Esophagus (tissue), 2 donors: ENCODE results near the gene ACR. TPM values are rescaled to one million over a fixed set of nuclear protein-coding genes. Genes with fewer than 3 reads are reported as not detected.
"Not testable (repeated sequence)": the region's sequence is repeated elsewhere in the genome, so short reads cannot be mapped to it uniquely, and the experiment has no call there.

Experiments used
- H3K27ac ChIP-seq, 2 donors: one replicate each; pipeline ENCODE4 v1.5.1; 2013; ENCODE audit warnings: low read depth in 2 of 2, mild to moderate bottlenecking in 2 of 2, inconsistent platforms in 1 of 2, low read length in 1 of 2, moderate library complexity in 1 of 2
- H3K27me3 ChIP-seq, 2 donors: one replicate each; pipeline ENCODE4 v1.6.1; 2013; ENCODE audit warnings: low read length in 2 of 2, control low read depth in 1 of 2, mild to moderate bottlenecking in 1 of 2; ENCODE audit not compliant: insufficient read depth in 2 of 2, control insufficient read depth in 1 of 2
- H3K36me3 ChIP-seq, 2 donors: one replicate each; pipeline ENCODE4 v1.6.1; 2013; ENCODE audit warnings: low read length in 1 of 2; ENCODE audit not compliant: control insufficient read depth in 2 of 2, insufficient read depth in 2 of 2
- H3K4me1 ChIP-seq, 2 donors: one replicate each; pipeline ENCODE4 v1.6.1; 2013; ENCODE audit warnings: low read length in 1 of 2; ENCODE audit not compliant: control insufficient read depth in 2 of 2, insufficient read depth in 2 of 2
- H3K4me3 ChIP-seq, 2 donors: one replicate each; pipeline ENCODE4 v1.5.1; 2013; ENCODE audit warnings: low read length in 2 of 2, mild to moderate bottlenecking in 2 of 2, low read depth in 1 of 2, moderate library complexity in 1 of 2
- H3K9me3 ChIP-seq, 2 donors: one replicate each; pipeline ENCODE4 v1.6.1; 2013; ENCODE audit warnings: mild to moderate bottlenecking in 2 of 2, low read depth in 1 of 2, low read length in 1 of 2, moderate library complexity in 1 of 2; ENCODE audit not compliant: control insufficient read depth in 2 of 2, insufficient read depth in 1 of 2
- WGBS, 2 donors: extraction: QIAGEN DNeasy Blood & Tissue Kit; methylation state at CpG; one replicate each; pipeline ENCODE4 v1.1.7; 2013; 5-methylcytosine and 5-hydroxymethylcytosine counted together
- polyA plus RNA-seq, 2 donors: library from polyadenylated mRNA; stranded (reverse); fragments of 200-250 nt; gene quantifications; one replicate each; pipeline ENCODE4 v1.2.3, GENCODE V29; 2013
- donor health status: healthy with polysubstance abuse.
- donor health status: Bipolar disorder and iron deficiency.

The ACR gene
- polyA plus RNA-seq, 2 donors = 0.14 to 0.20 TPM

DNA sequence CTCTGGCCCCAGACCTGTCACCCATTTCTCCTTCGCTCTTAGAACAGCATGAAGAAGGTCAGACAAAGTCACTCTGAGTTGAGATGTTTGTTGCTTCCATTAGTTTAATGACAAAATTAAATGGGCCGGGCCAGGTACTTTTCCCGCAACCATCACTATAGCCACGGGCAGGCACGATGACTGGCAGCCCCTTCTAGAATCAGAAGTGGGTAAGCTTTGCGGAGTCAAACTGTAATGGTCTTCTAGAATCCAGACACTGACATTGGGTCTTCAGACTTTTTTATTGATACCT lies 2.3 kb upstream of the ACR start:
- H3K4me3 ChIP-seq = no peak overlapping the region
- H3K27me3 ChIP-seq = no peaks in the 10 kb centered on the region
- no peaks in the 10 kb centered on the region for H3K36me3 ChIP-seq
- no peak overlapping the region for H3K27ac ChIP-seq
- WGBS, 2 donors = 77 to 80% methylated on average over 6 of the region's 6 CpGs
- H3K4me1 ChIP-seq = peaks cover 0 to under 1% of the 10 kb centered on the region in 2 donors
- H3K9me3 ChIP-seq = no peaks in the 10 kb centered on the region

DNA sequence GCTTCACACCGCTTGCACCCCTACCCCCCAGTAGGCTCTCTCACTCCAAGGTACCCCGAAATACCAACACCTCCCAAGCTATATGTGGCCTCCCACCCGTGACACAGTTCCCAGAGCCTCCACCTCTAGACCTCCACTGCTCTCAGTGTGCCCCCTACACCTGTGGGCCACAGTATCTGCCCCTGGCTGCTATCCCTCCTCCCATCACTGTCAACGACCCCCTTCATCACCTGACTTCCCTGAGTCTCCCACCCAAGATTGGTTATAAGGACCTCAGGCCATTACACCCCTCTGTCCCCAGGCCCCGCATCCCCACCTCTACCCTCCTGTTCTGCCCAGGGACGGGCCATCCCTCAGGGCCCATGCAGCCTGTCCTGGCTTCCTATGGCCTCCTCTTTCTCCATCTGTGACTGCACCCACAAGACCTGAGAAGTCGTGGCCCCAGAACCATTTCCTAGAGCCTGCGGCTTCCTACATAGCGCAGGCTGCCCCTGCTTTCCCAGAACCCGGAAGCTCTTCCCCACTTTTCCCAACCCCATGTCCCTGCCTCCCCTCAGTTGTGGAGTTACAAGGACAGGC lies 734 bp downstream of the ACR start:
- Histone ChIP-seq H3K9me3 (no peaks in the 10 kb centered on the region), H3K27me3 (no peaks in the 10 kb centered on the region), H3K36me3 (no peaks in the 10 kb centered on the region), H3K4me3 (no peak overlapping the region), H3K4me1 (no peaks in the 10 kb centered on the region), H3K27ac (no peak overlapping the region)
- WGBS, 2 donors = 80 to 85% methylated on average over 10 of the region's 10 CpGs

DNA sequence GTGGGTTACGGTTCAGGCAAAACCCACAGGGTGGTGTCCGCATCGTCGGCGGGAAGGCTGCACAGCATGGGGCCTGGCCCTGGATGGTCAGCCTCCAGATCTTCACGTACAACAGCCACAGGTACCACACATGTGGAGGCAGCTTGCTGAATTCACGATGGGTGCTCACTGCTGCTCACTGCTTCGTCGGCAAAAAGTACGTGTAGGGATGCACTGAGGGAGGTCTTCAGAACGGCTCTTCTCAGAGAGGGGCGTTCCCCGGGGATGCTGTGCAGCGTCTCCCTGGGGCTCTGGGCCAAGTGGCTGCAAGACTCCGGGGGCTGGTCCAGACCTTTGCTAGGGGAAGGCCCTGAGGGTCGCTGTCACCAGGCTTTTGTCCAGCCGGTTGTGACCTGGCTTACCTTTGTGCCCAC lies 1.3 kb downstream of the ACR start:
- Histone ChIP-seq H3K4me1 (no peaks in the 10 kb centered on the region), H3K27ac (no peak overlapping the region), H3K9me3 (no peaks in the 10 kb centered on the region), H3K36me3 (no peaks in the 10 kb centered on the region), H3K27me3 (no peaks in the 10 kb centered on the region), H3K4me3 (no peak overlapping the region)
- 81 to 82% methylated on average over 17 of the region's 17 CpGs for WGBS, 2 donors

DNA sequence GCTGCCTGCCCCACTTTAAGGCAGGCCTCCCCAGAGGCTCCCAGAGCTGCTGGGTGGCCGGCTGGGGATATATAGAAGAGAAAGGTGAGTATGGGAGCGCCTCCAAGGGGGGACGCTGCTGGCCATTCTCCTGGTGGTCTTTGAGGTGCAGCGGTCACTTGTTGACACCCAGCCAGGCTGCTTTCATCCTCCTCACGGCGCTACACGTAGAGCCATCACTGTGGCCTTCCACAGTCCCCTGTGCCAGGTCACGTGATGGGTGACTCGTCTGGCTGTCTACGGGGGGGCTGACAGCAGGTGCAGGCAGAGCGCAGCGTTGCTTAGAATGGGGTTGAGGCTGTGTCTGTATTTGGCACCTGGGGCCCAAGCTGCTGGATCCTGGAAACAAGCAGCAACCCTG lies 1.9 kb downstream of the ACR start:
- Histone ChIP-seq H3K4me1 (no peaks in the 10 kb centered on the region), H3K36me3 (no peaks in the 10 kb centered on the region), H3K4me3 (no peak overlapping the region), H3K27me3 (no peaks in the 10 kb centered on the region), H3K9me3 (no peaks in the 10 kb centered on the region), H3K27ac (no peak overlapping the region)
- 78 to 79% methylated on average over 12 of the region's 12 CpGs for WGBS, 2 donors

DNA sequence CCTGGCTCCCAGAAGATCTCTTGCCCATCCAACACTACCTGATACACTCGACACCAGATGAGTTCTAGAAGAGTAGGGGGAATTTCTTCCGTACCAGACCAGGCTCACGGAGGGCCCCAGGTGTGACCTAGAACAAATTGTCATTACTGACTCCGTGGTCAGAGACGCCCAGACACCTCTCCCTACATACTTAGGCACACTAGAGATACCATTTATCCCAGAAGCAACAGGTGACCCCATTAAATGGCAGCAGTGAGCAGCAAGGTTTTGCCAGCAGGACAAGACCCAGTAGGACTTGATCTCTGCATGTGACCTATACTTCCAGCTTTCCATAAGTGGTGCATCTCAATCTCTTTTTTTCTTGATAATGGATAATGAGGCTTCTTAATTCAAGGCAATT lies 2.7 kb downstream of the ACR start:
- H3K4me3 ChIP-seq, H3K9me3 ChIP-seq, H3K4me1 ChIP-seq, H3K27me3 ChIP-seq, H3K36me3 ChIP-seq, H3K27ac ChIP-seq: not testable (repeated sequence)
- 91 to 93% methylated on average over 5 of the region's 5 CpGs for WGBS, 2 donors

DNA sequence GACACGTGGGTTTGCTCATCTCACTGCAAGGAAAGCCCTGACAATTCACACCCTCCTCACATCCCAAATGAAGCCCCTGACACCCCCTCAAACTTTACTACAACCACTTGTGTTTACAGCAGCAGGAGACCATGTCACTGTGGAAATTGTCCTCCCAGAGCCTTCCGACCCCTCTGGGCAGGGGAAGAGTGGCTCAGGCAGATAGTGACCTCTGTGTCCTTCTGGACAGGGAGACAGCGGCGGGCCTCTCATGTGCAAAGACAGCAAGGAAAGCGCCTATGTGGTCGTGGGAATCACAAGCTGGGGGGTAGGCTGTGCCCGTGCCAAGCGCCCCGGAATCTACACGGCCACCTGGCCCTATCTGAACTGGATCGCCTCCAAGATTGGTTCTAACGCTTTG lies 6.4 kb downstream of the ACR start:
- H3K4me1 ChIP-seq, H3K4me3 ChIP-seq, H3K27ac ChIP-seq, H3K9me3 ChIP-seq, H3K27me3 ChIP-seq, H3K36me3 ChIP-seq: not testable (repeated sequence)
- 80 to 89% methylated on average over 3 to 10 of the region's 12 CpGs for WGBS, 2 donors

DNA sequence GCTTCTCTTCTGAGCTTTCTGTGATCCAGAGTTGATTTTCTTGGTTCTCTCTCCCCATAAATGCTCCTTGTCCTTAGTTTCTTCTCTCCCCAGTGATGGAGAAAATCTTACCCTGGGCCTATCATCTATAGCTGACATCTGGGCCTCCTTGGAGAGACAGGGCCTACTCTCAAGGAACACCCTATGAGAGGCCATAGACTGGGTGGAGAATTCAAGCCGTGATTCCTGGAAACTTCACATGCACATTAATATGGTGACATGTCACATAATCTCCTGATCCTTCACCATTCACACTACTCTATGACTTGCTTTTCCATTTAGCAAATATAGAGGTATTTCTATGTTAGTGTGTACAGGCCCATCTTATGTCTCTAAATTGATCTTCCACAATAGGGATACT lies 9.5 kb downstream of the ACR start:
- not testable (repeated sequence) for H3K4me1 ChIP-seq, H3K36me3 ChIP-seq, H3K27ac ChIP-seq, H3K27me3 ChIP-seq, H3K4me3 ChIP-seq, H3K9me3 ChIP-seq
- WGBS, 2 donors = 86 to 91% methylated on average over 1 of the region's 1 CpG

DNA sequence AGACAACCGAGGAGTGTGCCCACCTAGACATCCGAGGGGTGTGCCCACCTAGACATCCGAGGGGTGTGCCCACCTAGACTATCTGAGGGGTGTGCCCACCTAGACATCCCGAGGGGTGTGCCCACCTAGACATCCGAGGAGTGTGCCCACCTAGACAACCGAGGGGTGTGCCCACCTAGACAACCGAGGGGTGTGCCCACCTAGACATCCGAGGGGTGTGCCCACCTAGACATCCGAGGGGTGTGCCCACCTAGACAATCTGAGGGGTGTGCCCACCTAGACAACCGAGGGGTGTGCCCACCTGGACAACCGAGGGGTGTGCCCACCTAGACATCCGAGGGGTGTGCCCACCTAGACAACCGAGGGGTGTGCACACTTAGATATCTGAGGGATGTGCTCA lies 10.6 kb downstream of the ACR start:
- 69 to 75% methylated on average over 11 to 12 of the region's 13 CpGs for WGBS, 2 donors
- not testable (repeated sequence) for H3K27me3 ChIP-seq, H3K36me3 ChIP-seq, H3K4me3 ChIP-seq, H3K27ac ChIP-seq, H3K4me1 ChIP-seq, H3K9me3 ChIP-seq

DNA sequence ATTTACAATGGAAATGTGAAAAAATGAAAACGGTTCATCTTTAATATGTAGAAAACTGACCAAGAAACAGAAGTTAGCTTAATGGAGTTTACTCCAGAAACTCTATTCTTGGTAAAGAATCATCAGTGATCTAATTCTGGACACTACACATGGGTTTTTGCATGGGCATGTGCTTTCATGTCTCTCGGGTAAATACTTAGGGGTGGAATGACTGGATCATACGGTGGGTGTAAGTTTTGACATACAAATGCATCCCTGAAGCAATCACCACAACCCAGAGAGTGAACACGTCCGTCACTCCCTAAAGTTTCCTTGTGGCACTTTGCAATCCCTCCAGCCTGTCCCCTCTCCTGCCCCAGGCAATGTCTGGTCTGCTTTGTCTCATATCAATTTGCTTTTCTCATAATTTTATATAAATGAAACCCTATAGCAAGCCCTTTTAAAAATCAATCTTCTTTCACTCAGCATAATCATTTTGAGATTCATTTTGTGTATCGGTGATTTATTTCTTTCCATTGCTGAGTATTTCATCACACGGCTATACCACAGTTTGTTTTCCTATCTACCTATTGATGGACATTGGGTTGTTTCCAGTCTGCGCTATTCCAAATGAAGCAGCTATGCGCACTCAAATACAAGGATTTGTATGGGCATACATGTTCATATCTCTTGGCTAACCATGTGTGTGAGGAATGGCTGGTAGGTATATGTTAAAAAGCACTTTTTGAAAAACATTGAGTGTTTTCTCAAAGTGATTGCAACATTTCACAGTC lies 11.5 kb downstream of the ACR start:
- H3K4me3 ChIP-seq, H3K27ac ChIP-seq, H3K4me1 ChIP-seq, H3K36me3 ChIP-seq, H3K27me3 ChIP-seq, H3K9me3 ChIP-seq: not testable (repeated sequence)
- 61 to 71% methylated on average over 9 of the region's 9 CpGs for WGBS, 2 donors

DNA sequence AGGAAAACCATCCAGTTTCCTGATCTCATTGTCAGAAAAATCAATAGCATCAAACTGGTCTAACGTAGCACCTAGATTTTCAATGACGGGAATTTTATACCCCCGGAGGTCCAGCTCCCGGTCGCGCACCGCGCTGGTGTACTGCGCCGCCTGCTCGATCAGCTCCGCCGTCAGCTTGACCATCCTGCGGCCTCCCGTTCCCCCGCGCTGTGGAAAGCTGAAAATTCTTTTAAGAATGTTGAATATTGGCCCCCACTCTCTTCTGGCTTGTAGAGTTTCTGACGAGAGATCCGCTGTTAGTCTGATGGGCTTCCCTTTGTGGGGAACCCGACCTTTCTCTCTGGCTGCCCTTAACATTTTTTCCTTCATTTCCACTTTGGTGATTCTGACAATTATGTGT lies 17.2 kb downstream of the ACR start:
- H3K9me3 ChIP-seq, H3K4me3 ChIP-seq, H3K27me3 ChIP-seq, H3K36me3 ChIP-seq, H3K4me1 ChIP-seq, H3K27ac ChIP-seq: not testable (repeated sequence)
- 79 to 88% methylated on average over 20 of the region's 20 CpGs for WGBS, 2 donors
